GM19035 (cell line): ENCODE results near the gene LRIG1.

Source experiments
- ATAC-seq: cut with Tn5 transposase; IDR thresholded peaks from one replicate; pipeline ENCODE4 v1.9.1; 2021; ENCODE audit not compliant: unreplicated experiment

Gene LRIG1

DNA sequence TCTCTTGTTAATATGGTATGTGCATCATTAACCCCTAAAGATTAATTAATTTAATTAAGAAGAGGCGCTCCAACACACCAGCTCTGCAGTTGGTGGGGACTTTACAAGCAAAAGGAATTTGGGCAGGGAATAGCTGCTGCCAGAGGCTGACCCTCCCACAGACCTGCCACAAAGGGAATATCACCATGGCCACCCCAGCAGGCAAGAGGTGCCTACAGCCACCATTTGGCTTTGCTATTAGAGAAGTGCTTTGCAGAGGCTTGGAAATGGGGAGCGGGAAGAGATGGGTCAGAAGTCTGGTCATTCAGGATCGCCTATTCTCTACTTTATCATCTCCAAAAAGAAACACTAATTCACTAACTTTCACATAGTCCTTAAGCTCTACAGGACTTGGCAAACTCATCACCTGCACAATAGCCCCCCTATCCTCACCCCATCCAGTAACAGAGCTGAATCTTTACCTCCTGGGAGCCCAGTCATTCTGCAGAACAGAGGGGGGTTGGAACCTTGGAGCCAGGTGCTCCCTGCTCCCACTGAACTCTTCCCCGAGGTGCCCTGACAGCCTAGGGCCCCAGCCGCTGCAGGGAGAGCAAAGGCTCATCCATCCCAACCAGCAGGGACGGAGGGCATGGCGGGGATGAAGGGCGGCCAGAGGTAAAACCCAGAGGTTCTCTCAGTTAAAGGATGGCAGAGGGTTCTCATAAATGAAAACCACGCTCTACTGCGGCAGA lies 29.7 kb downstream of the LRIG1 start:
- no peak for ATAC-seq

DNA sequence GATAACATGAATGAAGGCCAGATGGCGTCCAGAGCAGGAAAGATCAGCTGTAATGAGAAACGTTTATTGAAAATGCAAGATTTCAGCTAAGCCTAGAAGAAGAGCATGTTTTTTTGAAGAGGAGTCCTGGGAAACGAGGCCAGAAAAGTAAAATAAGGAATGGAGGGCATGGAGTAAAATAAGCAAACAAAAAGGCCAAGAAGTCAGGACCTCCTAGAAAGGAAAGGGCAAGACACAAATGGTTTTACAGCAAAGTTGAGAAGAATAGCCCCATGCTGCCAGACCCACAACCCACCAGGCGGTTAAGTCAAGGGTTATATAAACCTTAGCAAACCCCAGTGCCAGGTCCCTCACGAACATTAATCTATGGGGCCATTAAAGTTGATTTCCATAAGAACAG lies 30.5 kb downstream of the LRIG1 start:
- ATAC-seq: no peak

DNA sequence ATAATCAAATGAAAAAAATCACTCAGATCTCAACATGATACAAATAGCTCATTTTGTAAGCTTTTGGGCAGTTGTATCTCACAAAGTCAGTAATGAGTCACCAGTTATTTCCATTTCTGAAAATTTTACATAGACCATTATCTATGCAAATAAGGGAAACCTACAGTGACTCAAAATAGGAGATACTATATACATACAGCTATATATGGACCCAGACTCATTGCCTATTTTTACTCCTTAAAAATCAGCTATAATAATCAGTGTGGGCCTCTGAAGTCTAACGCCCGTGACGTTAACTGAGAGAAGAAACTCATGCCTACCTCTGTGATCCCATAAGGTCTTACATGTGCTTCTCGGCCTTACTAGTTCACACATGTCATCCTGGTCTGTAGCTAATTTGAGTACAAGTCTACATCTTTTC lies 31.6 kb downstream of the LRIG1 start:
- ATAC-seq: peak; percentile 61

GRCh38 chr3:66467996-66468735 lies 32.7 kb downstream of the LRIG1 start:
- ATAC-seq: no peak

DNA sequence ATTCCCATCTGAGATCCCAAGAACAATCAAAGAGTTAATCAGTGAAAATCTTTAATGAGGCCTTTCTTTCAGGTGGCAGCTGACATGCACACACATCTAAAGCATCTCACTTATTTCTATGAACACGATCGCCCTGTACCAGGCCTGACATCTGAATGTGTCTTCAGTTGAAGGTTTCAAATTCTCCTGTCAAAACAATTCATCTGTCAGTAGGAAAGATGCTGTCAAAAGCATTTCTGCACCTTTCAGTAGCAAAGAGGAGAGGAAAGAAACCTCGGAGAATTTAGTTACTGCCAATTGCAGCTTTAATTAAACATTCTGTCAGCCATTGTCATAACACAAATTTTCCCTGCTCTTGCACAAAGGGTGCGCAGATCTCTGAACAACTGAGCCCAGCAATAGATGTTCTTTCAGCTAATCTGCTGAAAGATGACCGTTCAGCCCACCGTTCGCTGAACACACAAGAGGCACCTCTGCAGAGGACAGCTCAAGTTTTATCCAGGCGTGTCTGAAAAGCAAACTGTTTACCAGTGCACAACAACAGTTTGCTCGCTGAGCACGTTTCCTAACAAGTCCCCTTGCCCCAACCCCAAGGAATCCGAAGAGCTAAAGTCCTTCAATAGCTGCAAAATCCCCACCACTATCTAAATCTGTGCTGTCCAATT lies 34.1 kb downstream of the LRIG1 start:
- no peak for ATAC-seq

- ATAC-seq: no peak
Observed at GRCh38 chr3:66465587-66465986, 35.2 kb downstream of the LRIG1 start.

DNA sequence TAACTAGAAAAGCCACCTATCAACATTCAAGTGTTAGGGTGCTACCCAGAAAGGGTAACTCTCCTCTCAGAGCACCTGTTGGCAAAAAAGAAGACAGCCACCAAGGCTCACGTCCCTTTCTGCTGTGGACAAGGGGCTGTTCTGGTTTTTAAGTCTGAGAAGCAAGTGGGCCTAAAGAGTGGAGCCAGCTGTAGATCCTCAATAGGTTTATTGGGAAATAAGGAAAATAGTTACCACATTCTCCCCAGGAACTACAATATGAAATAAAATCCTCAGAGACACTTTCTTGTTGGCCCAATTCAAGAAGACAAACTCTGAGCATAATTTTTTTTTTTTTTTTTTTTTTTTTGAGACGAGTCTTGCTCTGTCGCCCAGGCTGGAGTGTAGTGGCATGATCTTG lies 35.8 kb downstream of the LRIG1 start:
- no peak for ATAC-seq

GRCh38 chr3:66464512-66464894 lies 36.3 kb downstream of the LRIG1 start:
- no peak for ATAC-seq

GRCh38 chr3:66463730-66464511 lies 36.9 kb downstream of the LRIG1 start:
- ATAC-seq: no peak

DNA sequence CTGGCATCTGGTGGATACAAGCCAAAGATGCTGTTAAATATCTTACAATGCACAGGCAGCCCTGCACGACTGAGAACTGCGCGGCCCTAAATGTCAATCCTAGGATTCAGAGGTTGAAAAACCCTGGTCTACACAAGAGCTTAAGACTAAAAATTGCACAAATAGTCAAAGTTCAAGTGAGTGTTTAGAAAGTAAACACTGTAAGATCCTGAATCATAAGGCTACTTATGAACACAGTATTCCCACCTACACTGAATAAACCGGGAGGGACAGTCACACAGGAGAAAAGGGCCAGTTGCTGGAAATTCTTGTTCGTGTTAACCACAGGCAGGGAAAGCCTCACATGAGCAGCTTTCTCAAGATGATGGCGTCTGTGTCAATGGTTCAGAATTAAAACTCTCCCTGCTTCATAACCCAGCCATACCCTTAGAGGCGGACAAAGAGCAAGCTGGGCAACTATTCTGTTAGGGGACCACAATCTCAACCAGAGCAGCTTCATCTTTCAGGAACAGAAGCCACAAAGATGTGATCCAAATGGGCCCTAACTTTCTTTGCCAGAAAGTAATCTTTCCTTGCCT lies 37.7 kb downstream of the LRIG1 start:
- no peak for ATAC-seq

- ATAC-seq: no peak
Observed at GRCh38 chr3:66457252-66457651, 43.6 kb downstream of the LRIG1 start.

DNA sequence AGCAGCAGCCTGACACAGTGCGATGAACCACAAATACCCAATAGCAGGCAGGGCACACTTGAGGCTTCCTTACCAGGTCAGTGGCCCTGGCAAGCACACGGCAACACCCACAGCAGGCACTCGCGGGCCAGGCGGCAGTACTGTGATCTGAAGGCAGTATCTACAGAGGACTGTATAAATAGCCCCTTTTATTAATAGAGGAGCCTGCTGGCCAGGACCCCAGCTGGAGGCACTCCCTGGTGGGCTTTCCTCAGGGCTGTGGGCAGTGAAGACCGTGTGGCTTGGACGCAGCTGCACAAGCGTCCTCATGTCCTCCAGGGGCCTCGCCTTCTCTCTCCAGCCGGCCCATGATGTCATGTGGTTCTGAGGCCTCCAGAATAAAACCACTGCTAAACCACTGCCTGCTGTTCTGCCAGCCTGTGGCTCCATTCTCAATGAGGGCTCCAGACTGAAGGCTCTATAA lies 44.1 kb downstream of the LRIG1 start:
- ATAC-seq: no peak

GRCh38 chr3:66454464-66454859 lies 46.4 kb downstream of the LRIG1 start:
- no peak for ATAC-seq

DNA sequence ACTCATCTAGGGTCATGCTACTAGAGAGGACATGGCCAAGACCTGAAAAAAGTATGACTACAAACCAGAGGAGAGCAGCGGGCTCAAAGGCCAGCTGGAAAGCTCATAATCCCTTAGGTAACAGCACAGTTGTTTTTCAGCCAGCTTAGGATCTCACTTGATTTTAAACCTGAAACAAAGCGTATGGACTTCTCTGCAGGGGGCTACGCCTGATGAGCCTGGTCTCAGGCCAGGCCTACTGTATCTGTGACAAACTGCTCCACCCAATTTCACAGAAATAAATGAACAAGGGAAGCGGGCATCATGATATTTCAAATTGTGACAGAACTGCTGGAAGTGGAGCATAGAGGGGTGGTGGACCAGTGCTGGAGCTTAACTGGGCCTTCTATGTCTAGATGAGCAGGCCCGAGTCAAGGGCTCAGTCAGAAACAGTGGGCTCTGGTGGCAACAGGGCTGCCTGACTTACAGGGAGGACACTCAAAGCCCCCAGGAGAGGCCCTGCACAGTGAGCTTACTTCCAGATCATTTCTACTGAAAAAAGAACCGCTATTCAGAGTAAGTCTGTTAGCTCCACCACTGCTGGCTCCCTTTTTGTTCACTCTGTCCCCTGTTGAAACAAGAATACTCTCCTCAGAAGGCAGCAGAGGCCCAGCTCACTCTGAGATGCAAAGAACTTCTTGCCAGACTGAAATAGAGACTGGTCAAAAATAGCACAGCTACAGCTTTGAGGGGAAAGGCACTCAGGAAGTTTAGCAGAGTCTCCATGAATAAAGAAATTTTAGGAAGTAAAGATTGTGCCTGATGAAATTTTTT lies 47.0 kb downstream of the LRIG1 start:
- ATAC-seq: no peak

DNA sequence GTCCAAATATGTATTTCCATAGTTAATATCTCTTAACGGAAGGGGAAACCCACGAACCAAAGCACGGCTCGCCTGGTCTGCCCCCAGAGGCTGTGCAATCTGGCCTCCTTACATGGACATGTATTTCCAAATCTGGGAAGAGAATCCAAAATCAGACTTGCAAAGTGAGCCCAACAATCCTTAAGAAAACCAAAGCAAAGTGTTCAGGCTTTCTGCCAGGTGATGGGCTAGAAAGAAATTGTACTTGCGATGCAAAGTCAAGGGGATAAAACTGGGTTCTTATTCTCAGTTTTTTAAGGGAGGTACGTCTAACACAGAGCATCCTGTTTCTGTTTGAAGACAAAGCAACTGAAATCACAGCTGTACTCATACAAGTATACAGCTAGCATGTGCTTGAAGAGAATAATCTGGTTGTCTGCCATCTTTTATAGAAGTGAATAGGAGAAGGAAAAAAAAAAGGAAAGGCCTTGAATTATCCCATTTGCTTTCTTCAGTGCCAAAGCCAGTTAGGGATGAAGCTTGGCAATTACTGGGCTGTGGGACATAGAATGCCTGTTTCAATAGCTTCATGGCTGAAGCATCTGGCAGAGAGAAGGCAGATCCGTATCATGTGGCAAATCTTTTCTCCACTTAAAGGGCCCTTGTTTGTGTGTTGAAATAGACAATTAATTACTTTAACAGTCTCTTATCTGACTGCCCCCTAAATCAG lies 48.4 kb downstream of the LRIG1 start:
- no peak for ATAC-seq

GRCh38 chr3:66451766-66452165 lies 49.1 kb downstream of the LRIG1 start:
- no peak for ATAC-seq

DNA sequence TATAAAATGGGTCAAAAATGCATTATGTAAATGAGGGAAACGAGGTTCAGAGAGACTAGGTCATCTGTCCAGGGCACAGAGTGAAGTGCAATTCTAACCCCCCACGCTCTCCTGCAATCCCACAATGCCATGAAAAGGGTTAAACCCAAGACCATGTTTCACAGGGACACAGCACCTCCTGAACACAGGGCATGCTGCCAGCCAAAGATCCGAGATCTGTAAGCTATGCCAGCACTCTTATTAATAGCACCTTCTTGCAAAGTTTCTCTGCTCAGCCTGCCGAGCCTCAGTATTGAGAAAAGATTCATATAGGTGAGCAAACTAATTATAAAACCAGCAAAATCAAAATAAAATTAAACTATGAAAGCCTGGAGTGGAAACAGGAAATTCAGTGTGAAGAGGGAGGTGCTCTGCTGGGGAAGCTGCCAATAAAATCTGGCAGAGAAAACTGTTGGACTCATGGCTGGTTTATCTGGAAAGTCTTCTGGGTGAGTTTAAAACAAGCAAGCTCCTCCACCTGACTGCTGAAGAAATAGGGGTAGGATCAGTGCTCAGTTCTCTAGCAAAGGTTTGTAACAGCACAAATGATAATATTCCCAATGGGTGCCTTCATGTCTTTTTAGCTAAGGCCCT lies 50.3 kb downstream of the LRIG1 start:
- no peak for ATAC-seq

- no peak for ATAC-seq
Observed at GRCh38 chr3:66449411-66449974, 51.3 kb downstream of the LRIG1 start.
